Pancreas (tissue), 10 donors: ENCODE measurements around the gene IL5RA. TPM values are rescaled to one million over a fixed set of nuclear protein-coding genes. Genes with fewer than 3 reads are reported as not detected.
A peak's percentile ranks its signal among the peaks of the same experiment; 100 is the strongest.

Experiments used
- ATAC-seq, 4 donors: fragments of 200-7000 bp; cut with Tn5 transposase; one replicate each; pipeline versions ENCODE4 v1.8.0 to v1.9.1; 2020; ENCODE audit warnings: mild to moderate bottlenecking in 4 of 4, moderate library complexity in 4 of 4
- DNase-seq, 6 donors: peaks; one replicate each; pipeline ENCODE4 v3.0.0-alpha.2; 2020
- FAIRE-seq: peaks from 2 replicates; lab custom pipeline; 2012; peaks lifted over from hg19 to GRCh38; lab: Jason Lieb, UNC
- H3K27ac ChIP-seq, 4 donors: fragments of 200-600 bp; sonication (generic); 1 replicate in 3 of 4; 2 replicates in 1 of 4; pipeline versions ENCODE4 v1.5.0 to v1.8.0; 2020
- H3K27me3 ChIP-seq, 4 donors: fragments of 200-600 bp; one replicate each; pipeline ENCODE4 v1.8.0; 2021
- H3K36me3 ChIP-seq, 3 donors: fragments of 200-600 bp; sonication (generic) in 1 of 3; one replicate each; pipeline versions ENCODE4 v1.5.0 to v1.8.0; 2020 to 2021
- H3K4me1 ChIP-seq, 3 donors: fragments of 200-600 bp; one replicate each; pipeline ENCODE4 v1.8.0; 2021
- H3K4me3 ChIP-seq, 4 donors: fragments of 200-600 bp; sonication (generic) in 2 of 4; one replicate each; pipeline versions ENCODE4 v1.5.0 to v1.8.0; 2020 to 2021
- H3K9me3 ChIP-seq, 4 donors: fragments of 200-600 bp; one replicate each; pipeline ENCODE4 v1.8.0; 2021
- CTCF ChIP-seq, 4 donors: fragments of 200-600 bp; sonication (generic) in 3 of 4; IDR thresholded peaks; one replicate each; pipeline versions ENCODE4 v1.5.0 to v1.8.0; 2021; ENCODE audit warnings: antibody characterized with exemption in 4 of 4
- WGBS, 2 donors: extraction: QIAGEN DNeasy Blood & Tissue Kit; methylation state at CpG; one replicate each; pipeline ENCODE4 v1.1.7; 2013; 5-methylcytosine and 5-hydroxymethylcytosine counted together
- intact Hi-C, 3 donors: fragments of 100-400 bp; cut with DNase I; formaldehyde crosslinking; loops; one replicate each; pipeline versions ENCODE4 v1.11.1 to v1.14.2; 2022
- polyA plus RNA-seq, 2 donors: library from polyadenylated mRNA; stranded (reverse); fragments of 200-250 nt; gene quantifications; one replicate each; pipeline ENCODE4 v1.2.3, GENCODE V29; 2013
- total RNA-seq, 6 donors: library from RNA; stranded (reverse); fragmentation: NEBNext Ultra II Directional in 4 of 6; extraction: Animal tissue kit (Norgen Biotek cat#: 25700) in 4 of 6; gene quantifications; one replicate each; pipeline versions ENCODE4 v1.2.1 to v1.2.4, GENCODE V29; 2021 to 2023
- donor health status: healthy with polysubstance abuse.
- donor health status: DM: no; HTN: no; CAD: no; lungs with moderate emphysema.
- donor health status: DM: no; HTN: no; CAD: no.
- donor health status: control.
- donor health status: control.
- donor health status: Bipolar disorder and iron deficiency.
- donor health status: DM: yes; HTN: yes; CAD: no.
- donor health status: DM: no; HTN: no; CAD: no.
- donor health status: DM: no; HTN: no; CAD: no.
- donor health status: DM: yes; HTN: yes; CAD: no.

Gene IL5RA
- total and polyA plus RNA-seq, 8 donors: 0.04 to 0.35 (median 0.14) TPM; not detected in 3

- DNase-seq (no peak), FAIRE-seq (no peak), ATAC-seq (no peak)
- H3K4me3 ChIP-seq: no peak overlapping the region
- WGBS, 2 donors: 77 to 78% methylated on average over 5 of the region's 5 CpGs
- peaks cover 0 to 9% (median 6%) of the 10 kb centered on the region in 3 donors for H3K4me1 ChIP-seq
- intact Hi-C loops: no loop called here
- peaks cover 0 to 18% (median 0%) of the 10 kb centered on the region in 3 donors for H3K36me3 ChIP-seq
- no peaks in the 10 kb centered on the region for H3K9me3 ChIP-seq
- H3K27ac ChIP-seq: no peak overlapping the region
- no peaks in the 10 kb centered on the region for H3K27me3 ChIP-seq
- TF ChIP-seq CTCF (IDR thresholded peaks at IDR 0.05): no peak
Measured at GRCh38 chr3:3129579-3129978, 19.4 kb upstream of the IL5RA start.

- H3K9me3 ChIP-seq: no peaks in the 10 kb centered on the region
- peak overlapping the region; percentile 83 to 94 (median 90) for H3K27ac ChIP-seq
- no peaks in the 10 kb centered on the region for H3K27me3 ChIP-seq
- ATAC-seq: peak in 2 of 4 donors; percentile 4
- WGBS, 2 donors: 17 to 18% methylated on average over 20 of the region's 20 CpGs
- no peak for DNase-seq
- H3K4me1 ChIP-seq: peaks cover 0 to 7% (median 6%) of the 10 kb centered on the region in 3 donors
- peaks cover 0 to 18% (median 0%) of the 10 kb centered on the region in 3 donors for H3K36me3 ChIP-seq
- intact Hi-C loops: no loop called here
- peak overlapping the region; percentile 61 to 100 (median 96) for H3K4me3 ChIP-seq
- FAIRE-seq: no peak
- no peak for TF ChIP-seq CTCF (IDR thresholded peaks at IDR 0.05)
Measured at GRCh38 chr3:3127432-3128010, 17.3 kb upstream of the IL5RA start.

DNA sequence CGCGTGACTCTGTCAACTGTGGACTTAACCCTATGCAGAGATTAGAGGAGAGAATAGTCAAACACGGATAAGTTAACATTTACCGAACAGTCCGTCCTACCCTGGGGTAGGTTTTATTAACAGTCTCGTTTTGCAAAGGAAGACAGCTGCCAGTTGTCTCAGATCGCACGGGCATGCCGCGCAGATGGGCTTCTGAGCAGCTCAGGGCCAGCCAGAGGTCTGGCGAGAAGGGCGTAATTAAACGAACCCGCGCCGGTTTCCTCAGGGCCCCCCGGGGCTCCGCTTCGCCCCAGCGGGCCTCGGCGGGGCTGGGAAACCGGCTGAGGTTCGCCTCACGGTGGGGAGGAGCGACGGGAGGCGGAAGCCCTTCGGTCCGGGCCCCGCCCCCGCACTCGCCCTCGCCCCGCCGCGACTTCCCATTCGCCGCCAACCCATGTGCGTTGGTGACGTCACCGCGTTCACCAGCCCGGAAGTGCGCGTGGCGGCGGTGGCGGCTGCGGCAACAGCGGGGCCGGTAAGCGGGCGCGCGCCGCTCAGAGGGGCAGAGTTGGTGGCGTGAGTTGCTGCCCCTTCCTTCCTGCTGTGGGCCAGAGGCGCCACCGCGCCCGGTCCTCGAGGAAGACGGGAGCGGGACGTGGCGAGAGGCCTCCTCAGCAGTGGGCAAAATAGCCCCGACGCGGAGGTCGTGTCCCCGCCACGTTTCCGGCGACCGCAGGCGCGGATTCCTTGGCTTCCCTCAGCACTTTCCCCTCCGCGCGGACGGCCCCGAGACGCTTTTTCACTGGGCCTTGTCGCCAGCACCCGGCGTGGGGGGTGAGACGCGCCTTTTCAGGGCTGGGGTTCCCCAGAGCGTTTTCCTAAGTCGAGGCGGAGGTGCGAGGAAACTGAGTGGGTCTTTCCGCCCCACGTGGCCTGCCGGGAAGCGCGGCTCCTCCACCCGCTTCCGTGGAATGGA lies 16.6 kb upstream of the IL5RA start, which contains the start of gene TRNT1:
Gene TRNT1, plus strand, starts transcription at position 464 of the 955 bp plus-strand sequence. CDS start 2,101 bp downstream, outside the sequence.
- Histone ChIP-seq H3K9me3 (no peaks in the 10 kb centered on the region), H3K27me3 (no peaks in the 10 kb centered on the region), H3K27ac (peak within 1 kb of the TSS; percentile 83 to 94 (median 90)), H3K36me3 (peaks cover 0 to 18% (median 0%) of the 10 kb centered on the region in 3 donors), H3K4me1 (peaks cover 0 to 7% (median 6%) of the 10 kb centered on the region in 3 donors), H3K4me3 (peak within 1 kb of the TSS; percentile 61 to 100 (median 96))
- 0 to 1% methylated on average over 94 to 100 of the region's 100 CpGs for WGBS, 2 donors
- no peak for TF ChIP-seq CTCF (IDR thresholded peaks at IDR 0.05)
- DNase-seq (peak; percentile 94 to 99 (median 96)), ATAC-seq (peak; percentile 99 to 100 (median 99)), FAIRE-seq (no peak)
- intact Hi-C loops: no loop called here

DNA sequence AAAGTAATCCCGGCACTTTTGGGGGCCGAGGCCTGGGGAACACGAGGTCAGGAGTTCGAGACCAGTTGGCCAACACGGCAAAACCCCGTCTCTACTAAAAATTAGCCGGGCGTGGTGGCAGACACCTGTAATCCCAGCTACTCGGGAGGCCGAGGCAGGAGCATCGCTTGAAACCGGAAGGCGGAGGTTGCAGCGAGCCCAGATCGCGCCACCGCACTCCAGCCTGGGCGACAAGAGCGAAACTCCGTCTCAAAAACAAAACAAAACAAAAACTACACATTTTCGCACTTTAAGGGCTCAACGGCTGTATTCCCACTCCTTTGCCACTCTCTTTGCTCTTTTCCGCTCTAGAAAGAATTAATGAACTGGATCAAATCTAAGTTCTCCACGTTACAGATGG lies 15.8 kb upstream of the IL5RA start:
- FAIRE-seq: no peak
- WGBS, 2 donors: 84 to 88% methylated on average over 24 of the region's 24 CpGs
- DNase-seq: peak in 2 of 6 donors; percentile 18 to 20
- no peak for TF ChIP-seq CTCF (IDR thresholded peaks at IDR 0.05)
- ATAC-seq: no peak
- peaks cover 0 to 7% (median 6%) of the 10 kb centered on the region in 3 donors for H3K4me1 ChIP-seq
- peak overlapping the region; percentile 83 to 94 (median 90) for H3K27ac ChIP-seq
- no peaks in the 10 kb centered on the region for H3K27me3 ChIP-seq
- intact Hi-C loops: no loop called here
- peaks cover 0 to 18% (median 0%) of the 10 kb centered on the region in 3 donors for H3K36me3 ChIP-seq
- H3K9me3 ChIP-seq: no peaks in the 10 kb centered on the region
- peak overlapping the region; percentile 61 to 100 (median 96) for H3K4me3 ChIP-seq
